HEK293T (cell line): ENCODE measurements around the gene RIPOR2.

ENCODE experiments used
- CTCF ChIA-PET: fragments of 350-600 bp; formaldehyde crosslinking; extraction: SDS; loops from one replicate; lab custom pipeline; 2021; ENCODE audit warnings: antibody characterized with exemption, inconsistent platforms; lab: Yijun Ruan, JAX
- POLR2A ChIA-PET: fragments of 350-600 bp; formaldehyde crosslinking; extraction: SDS; loops from one replicate; lab custom pipeline; 2020; ENCODE audit warnings: antibody characterized with exemption, inconsistent platforms; lab: Yijun Ruan, JAX
- DNase-seq: peaks from one replicate; pipeline ENCODE4 v3.0.0; 2012; ENCODE audit warnings: mixed read lengths; ENCODE audit errors: extremely low spot score
- ARNT ChIP-seq: fragments of 450-650 bp; IDR thresholded peaks from 2 replicates; pipeline ENCODE4 v1.6.1; 2017; ENCODE audit warnings: mild to moderate bottlenecking
- BHLHE40 ChIP-seq: fragments of 450-650 bp; IDR thresholded peaks from 2 replicates; pipeline ENCODE4 v1.6.1; 2016; ENCODE audit warnings: mild to moderate bottlenecking, moderate library complexity, borderline replicate concordance
- CTBP1 ChIP-seq: fragments of 450-650 bp; IDR thresholded peaks from 2 replicates; pipeline ENCODE4 v1.6.1; 2016; ENCODE audit warnings: borderline replicate concordance
- ELF4 ChIP-seq: fragments of 450-650 bp; IDR thresholded peaks from 2 replicates; pipeline ENCODE4 v1.6.1; 2017; ENCODE audit warnings: antibody characterized with exemption
- FOXA1 ChIP-seq: fragments of 450-650 bp; IDR thresholded peaks from 2 replicates; pipeline ENCODE4 v1.6.1; 2016; ENCODE audit warnings: mild to moderate bottlenecking
- FOXK2 ChIP-seq: fragments of 450-650 bp; IDR thresholded peaks from 2 replicates; pipeline ENCODE4 v1.6.1; 2016; ENCODE audit warnings: mild to moderate bottlenecking
- FOXM1 ChIP-seq: fragments of 450-650 bp; IDR thresholded peaks from 2 replicates; pipeline ENCODE4 v1.6.1; 2017; ENCODE audit warnings: mild to moderate bottlenecking, borderline replicate concordance
- HDGF ChIP-seq: fragments of 450-650 bp; IDR thresholded peaks from 2 replicates; pipeline ENCODE4 v1.6.1; 2017; ENCODE audit warnings: antibody characterized with exemption, borderline replicate concordance
- L3MBTL2 ChIP-seq: fragments of 450-650 bp; conservative IDR thresholded peaks from 2 replicates; pipeline ENCODE4 v1.6.1; 2016; ENCODE audit warnings: mild to moderate bottlenecking
- LEF1 ChIP-seq: fragments of 450-650 bp; IDR thresholded peaks from 2 replicates; pipeline ENCODE4 v1.6.1; 2017; ENCODE audit warnings: mild to moderate bottlenecking, borderline replicate concordance
- NFRKB ChIP-seq: fragments of 450-650 bp; IDR thresholded peaks from 2 replicates; pipeline ENCODE4 v1.6.1; 2016; ENCODE audit warnings: mild to moderate bottlenecking, moderate library complexity
- SP1 ChIP-seq: fragments of 450-650 bp; IDR thresholded peaks from 2 replicates; pipeline ENCODE4 v1.6.1; 2017
- SUZ12 ChIP-seq: fragments of 450-650 bp; IDR thresholded peaks from 2 replicates; pipeline ENCODE4 v1.6.1; 2016; ENCODE audit warnings: mild to moderate bottlenecking
- TARDBP ChIP-seq: fragments of 450-650 bp; IDR thresholded peaks from 2 replicates; pipeline ENCODE4 v1.6.1; 2016
- ZNF384 ChIP-seq: fragments of 450-650 bp; IDR thresholded peaks from 2 replicates; pipeline ENCODE4 v1.6.1; 2016
- TF ChIP-seq, protein P1 (sequence below): fragments of 450-650 bp; IDR thresholded peaks from 2 replicates; pipeline ENCODE4 v1.6.1; 2016

Gene RIPOR2

GRCh38 chr6:24876499-24877465, 59.0 kb downstream of the RIPOR2 start:
- CTCF ChIA-PET: no interaction called here
- DNase-seq: no peak
- TF ChIP-seq FOXK2: no peak
- TF ChIP-seq ELF4: no peak
- no peak for TF ChIP-seq TARDBP
- no peak for TF ChIP-seq CTBP1
- no peak for TF ChIP-seq ZNF384
- TF ChIP-seq LEF1: no peak
- TF ChIP-seq ARNT: no peak
- no peak for TF ChIP-seq SUZ12
- no peak for TF ChIP-seq SP1
- TF ChIP-seq BHLHE40: no peak
- TF ChIP-seq FOXM1: no peak
- no peak for TF ChIP-seq NFRKB
- TF ChIP-seq L3MBTL2: no peak
- POLR2A ChIA-PET: no interaction called here

GRCh38 chr6:24875534-24875901, 60.2 kb downstream of the RIPOR2 start:
- ChIA-PET CTCF (no interaction called here), POLR2A (no interaction called here)
- no peak for DNase-seq
- TF ChIP-seq NFRKB (no peak), TARDBP (no peak), HDGF (no peak), LEF1 (no peak), SP1 (no peak)
- TF ChIP-seq, protein P1, sequence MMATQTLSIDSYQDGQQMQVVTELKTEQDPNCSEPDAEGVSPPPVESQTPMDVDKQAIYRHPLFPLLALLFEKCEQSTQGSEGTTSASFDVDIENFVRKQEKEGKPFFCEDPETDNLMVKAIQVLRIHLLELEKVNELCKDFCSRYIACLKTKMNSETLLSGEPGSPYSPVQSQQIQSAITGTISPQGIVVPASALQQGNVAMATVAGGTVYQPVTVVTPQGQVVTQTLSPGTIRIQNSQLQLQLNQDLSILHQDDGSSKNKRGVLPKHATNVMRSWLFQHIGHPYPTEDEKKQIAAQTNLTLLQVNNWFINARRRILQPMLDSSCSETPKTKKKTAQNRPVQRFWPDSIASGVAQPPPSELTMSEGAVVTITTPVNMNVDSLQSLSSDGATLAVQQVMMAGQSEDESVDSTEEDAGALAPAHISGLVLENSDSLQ: no peak

- DNase-seq: no peak
- ChIA-PET POLR2A (interaction anchor here (0.9 kb wide), 1 partner anchor 11 kb away, joined by 3 read pairs; no protein-coding TSS in a partner anchor), CTCF (no interaction called here)
- TF ChIP-seq NFRKB: no peak
- TF ChIP-seq L3MBTL2: no peak
- TF ChIP-seq TARDBP: no peak
- no peak for TF ChIP-seq ARNT
- no peak for TF ChIP-seq BHLHE40
- TF ChIP-seq CTBP1: no peak
- TF ChIP-seq FOXM1: no peak
- TF ChIP-seq SUZ12: no peak
- no peak for TF ChIP-seq SP1
- TF ChIP-seq ELF4: no peak
- TF ChIP-seq, protein P1: no peak
- no peak for TF ChIP-seq HDGF
- no peak for TF ChIP-seq FOXK2
- TF ChIP-seq FOXA1: no peak
- TF ChIP-seq LEF1: no peak
- TF ChIP-seq ZNF384: no peak
Observed at GRCh38 chr6:24874776-24875533, 60.8 kb downstream of the RIPOR2 start.

- TF ChIP-seq SP1 (no peak), L3MBTL2 (no peak)
- POLR2A ChIA-PET: interaction anchor here (0.9 kb wide), 1 partner anchor 11 kb away, joined by 3 read pairs; no protein-coding TSS in a partner anchor
- DNase-seq: no peak
- CTCF ChIA-PET: no interaction called here
Observed at GRCh38 chr6:24874128-24874527, 61.6 kb downstream of the RIPOR2 start.

DNA sequence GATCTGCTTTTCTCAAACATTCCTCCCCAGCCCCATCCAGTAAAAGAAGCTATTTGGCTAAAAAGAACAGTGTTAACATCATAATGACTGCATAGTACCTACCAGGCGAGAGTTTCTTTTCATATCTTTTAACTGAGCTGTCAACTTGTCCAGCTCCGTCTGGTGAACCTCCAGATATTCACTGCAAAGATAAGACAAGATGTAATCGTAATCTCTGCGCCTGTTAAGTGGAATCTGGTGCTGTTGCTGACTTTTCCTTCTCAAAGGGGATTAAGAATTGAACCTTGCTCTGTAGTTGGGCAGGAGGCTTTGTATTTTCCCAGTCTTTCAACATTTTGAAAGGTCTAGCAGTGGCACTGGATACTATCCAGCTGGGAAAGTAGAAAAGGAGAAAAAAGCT, 63.0 kb downstream of the RIPOR2 start:
- POLR2A ChIA-PET: no interaction called here
- TF ChIP-seq SP1: no peak
- no peak for TF ChIP-seq ARNT
- TF ChIP-seq LEF1: no peak
- no peak for DNase-seq
- CTCF ChIA-PET: interaction anchor here (0.6 kb wide), 1 partner anchor 61 kb away, joined by 4 read pairs; no protein-coding TSS in a partner anchor

- ChIA-PET CTCF (no interaction called here), POLR2A (no interaction called here)
- no peak for DNase-seq
- TF ChIP-seq ELF4 (no peak), FOXA1 (no peak), CTBP1 (no peak), L3MBTL2 (no peak), ARNT (no peak), FOXK2 (no peak), ZNF384 (no peak), SP1 (no peak), NFRKB (no peak), BHLHE40 (no peak), TARDBP (no peak), HDGF (no peak), SUZ12 (no peak), LEF1 (no peak)
- TF ChIP-seq, protein P1: no peak
Observed at GRCh38 chr6:24868765-24869164, 67.0 kb downstream of the RIPOR2 start.
